ENCODE data around the gene MCF2L. TPM values are rescaled to one million over a fixed set of nuclear protein-coding genes. Genes with fewer than 3 reads are reported as not detected.
A peak's percentile ranks its signal among the peaks of the same experiment; 100 is the strongest.

The MCF2L gene
- total RNA-seq, 2 donors from 2014 or later = 48.0 to 49.9 TPM

GRCh38 chr13:113034451-113035212 lies 65.6 kb downstream of the MCF2L start:
- 57 to 76% methylated on average over 18 to 35 of the region's 35 CpGs for WGBS, 2 experiments (ENCODE audit: insufficient coverage in 1 of 2, insufficient read length in 1 of 2)
- DNase-seq = peak; percentile 81
- peaks cover 2% of the 10 kb centered on the region for H3K4me1 Mint-ChIP-seq

GRCh38 chr13:113035213-113035800 lies 66.3 kb downstream of the MCF2L start:
- no peak overlapping the region for H3K27ac ChIP-seq (ENCODE audit: low read depth, low read length)
- peaks cover 7% of the 10 kb centered on the region for H3K9me3 ChIP-seq (ENCODE audit: control insufficient read depth, low read length)
- no peak overlapping the region for H3K4me3 Mint-ChIP-seq
- no peak for TF ChIP-seq CTCF (conservative IDR thresholded peaks at IDR 0.05)
- 79 to 83% methylated on average over 16 to 20 of the region's 20 CpGs for WGBS, 2 experiments (ENCODE audit: insufficient coverage in 1 of 2, insufficient read length in 1 of 2)
- no peak for DNase-seq
- H3K4me1 ChIP-seq (ENCODE audit: control insufficient read depth, insufficient read depth, low read length) = no peaks in the 10 kb centered on the region
- H3K27me3 ChIP-seq (ENCODE audit: control insufficient read depth, insufficient read depth, low read length, poor library complexity, severe bottlenecking) = no peaks in the 10 kb centered on the region
- H3K36me3 ChIP-seq (ENCODE audit: control insufficient read depth, insufficient read depth, low read length) = no peaks in the 10 kb centered on the region
- H3K9me3 Mint-ChIP-seq = peaks cover 20% of the 10 kb centered on the region
- H3K4me3 ChIP-seq (ENCODE audit: low read length) = no peak overlapping the region
- H3K36me3 Mint-ChIP-seq (ENCODE audit: low read depth) = peaks cover 22% of the 10 kb centered on the region
- no peak overlapping the region for H3K27ac Mint-ChIP-seq
- no peak overlapping the region for H3K9ac ChIP-seq (ENCODE audit: extremely low read depth, low read length, poor library complexity, severe bottlenecking)
- peaks cover 2% of the 10 kb centered on the region for H3K4me1 Mint-ChIP-seq
- no peaks in the 10 kb centered on the region for H3K27me3 Mint-ChIP-seq (ENCODE audit: insufficient read depth)

More at GRCh38 chr13:113034451-113035212, 65.6 kb downstream of the MCF2L start:
- Histone ChIP-seq H3K36me3 (ENCODE audit: control insufficient read depth, insufficient read depth, low read length) (no peaks in the 10 kb centered on the region), H3K9me3 (ENCODE audit: control insufficient read depth, low read length) (peaks cover 7% of the 10 kb centered on the region), H3K4me3 (ENCODE audit: low read length) (no peak overlapping the region), H3K27me3 (ENCODE audit: control insufficient read depth, insufficient read depth, low read length, poor library complexity, severe bottlenecking) (no peaks in the 10 kb centered on the region), H3K4me1 (ENCODE audit: control insufficient read depth, insufficient read depth, low read length) (no peaks in the 10 kb centered on the region), H3K9ac (ENCODE audit: extremely low read depth, low read length, poor library complexity, severe bottlenecking) (no peak overlapping the region), H3K27ac (ENCODE audit: low read depth, low read length) (no peak overlapping the region)
- H3K4me3 Mint-ChIP-seq = no peak overlapping the region
- H3K27ac Mint-ChIP-seq = no peak overlapping the region
- H3K27me3 Mint-ChIP-seq (ENCODE audit: insufficient read depth) = no peaks in the 10 kb centered on the region
- peaks cover 22% of the 10 kb centered on the region for H3K36me3 Mint-ChIP-seq (ENCODE audit: low read depth)
- TF ChIP-seq CTCF (conservative IDR thresholded peaks at IDR 0.05) = peak; percentile 78
- peaks cover 20% of the 10 kb centered on the region for H3K9me3 Mint-ChIP-seq

GRCh38 chr13:113036401-113036800 lies 67.4 kb downstream of the MCF2L start:
- peaks cover 7% of the 10 kb centered on the region for H3K9me3 ChIP-seq (ENCODE audit: control insufficient read depth, low read length)
- H3K27ac ChIP-seq (ENCODE audit: low read depth, low read length) = no peak overlapping the region
- no peak for DNase-seq
- TF ChIP-seq CTCF (conservative IDR thresholded peaks at IDR 0.05) = no peak
- no peaks in the 10 kb centered on the region for H3K36me3 ChIP-seq (ENCODE audit: control insufficient read depth, insufficient read depth, low read length)
- no peaks in the 10 kb centered on the region for H3K27me3 Mint-ChIP-seq (ENCODE audit: insufficient read depth)
- H3K4me3 ChIP-seq (ENCODE audit: low read length) = no peak overlapping the region
- H3K4me3 Mint-ChIP-seq = no peak overlapping the region
- no peaks in the 10 kb centered on the region for H3K27me3 ChIP-seq (ENCODE audit: control insufficient read depth, insufficient read depth, low read length, poor library complexity, severe bottlenecking)
- 96 to 100% methylated on average over 10 to 14 of the region's 14 CpGs for WGBS, 2 experiments (ENCODE audit: insufficient coverage in 1 of 2, insufficient read length in 1 of 2)
- peaks cover 22% of the 10 kb centered on the region for H3K36me3 Mint-ChIP-seq (ENCODE audit: low read depth)
- no peaks in the 10 kb centered on the region for H3K4me1 ChIP-seq (ENCODE audit: control insufficient read depth, insufficient read depth, low read length)
- H3K4me1 Mint-ChIP-seq = peaks cover 2% of the 10 kb centered on the region
- peaks cover 20% of the 10 kb centered on the region for H3K9me3 Mint-ChIP-seq
- H3K9ac ChIP-seq (ENCODE audit: extremely low read depth, low read length, poor library complexity, severe bottlenecking) = no peak overlapping the region
- H3K27ac Mint-ChIP-seq = no peak overlapping the region
